CD14-positive monocyte (primary cell): ENCODE measurements around the gene CD8B. TPM values are rescaled to one million over a fixed set of nuclear protein-coding genes. Genes with fewer than 3 reads are reported as not detected.

Experiments used
- DNase-seq, 3 donors: peaks; one replicate each; pipeline ENCODE4 v3.0.0-alpha.2; 2011 to 2022
- H2AFZ ChIP-seq: 2 replicates; pipeline ENCODE4 v1.6.0; 2012; ENCODE audit warnings: mild to moderate bottlenecking, low read depth, low read length, inconsistent platforms; ENCODE audit not compliant: insufficient read depth, poor library complexity, severe bottlenecking
- H3K27ac ChIP-seq, 2 donors: 1 replicate in 1 of 2; 2 replicates in 1 of 2; pipeline ENCODE4 v1.5.1; 2012 to 2013; ENCODE audit warnings: low read length in 2 of 2, control low read depth in 1 of 2, inconsistent platforms in 1 of 2, low read depth in 1 of 2, mild to moderate bottlenecking in 1 of 2
- H3K27me3 ChIP-seq, 2 donors: one replicate each; pipeline versions ENCODE4 v1.6.0 to v1.6.1; 2011 to 2013; ENCODE audit warnings: low read length in 2 of 2; ENCODE audit not compliant: control insufficient read depth in 2 of 2, insufficient read depth in 2 of 2
- H3K36me3 ChIP-seq, 2 donors: replicated peaks in 1 of 2; 1 replicate in 1 of 2; 2 replicates in 1 of 2; pipeline versions ENCODE4 v1.5.1 to v1.6.1; 2012 to 2013; ENCODE audit warnings: low read length in 2 of 2, control low read depth in 1 of 2, inconsistent platforms in 1 of 2, mild to moderate bottlenecking in 1 of 2; ENCODE audit not compliant: insufficient read depth in 2 of 2, control insufficient read depth in 1 of 2
- H3K4me1 ChIP-seq, 2 donors: 1 replicate in 1 of 2; 2 replicates in 1 of 2; pipeline versions ENCODE4 v1.5.1 to v1.6.1; 2012 to 2013; ENCODE audit warnings: low read length in 2 of 2, control low read depth in 1 of 2, inconsistent platforms in 1 of 2, mild to moderate bottlenecking in 1 of 2, moderate library complexity in 1 of 2; ENCODE audit not compliant: insufficient read depth in 2 of 2, control insufficient read depth in 1 of 2
- H3K4me2 ChIP-seq: replicated peaks from 2 replicates; pipeline ENCODE3; 2012; ENCODE audit warnings: low read length, moderate library complexity, mild to moderate bottlenecking; ENCODE audit not compliant: poor library complexity, severe bottlenecking; ENCODE audit errors: extremely low read depth
- H3K4me3 ChIP-seq, 3 experiments: fragments of 200-600 bp in 1 of 3; sonication (generic) in 1 of 3; replicated peaks in 1 of 3; 1 replicate in 2 of 3; 2 replicates in 1 of 3; pipeline ENCODE4 v1.5.1; 2011 to 2013; ENCODE audit warnings: low read length in 3 of 3, mild to moderate bottlenecking in 3 of 3, control low read depth in 2 of 3, low read depth in 2 of 3, inconsistent platforms in 1 of 3, moderate library complexity in 1 of 3
- H3K79me2 ChIP-seq: 2 replicates; pipeline ENCODE4 v1.6.0; 2012; ENCODE audit warnings: mild to moderate bottlenecking, control low read depth, inconsistent platforms, low read length, moderate library complexity; ENCODE audit not compliant: insufficient read depth
- H3K9ac ChIP-seq: 2 replicates; pipeline ENCODE4 v1.6.0; 2017; ENCODE audit warnings: low read length, mild to moderate bottlenecking; ENCODE audit not compliant: insufficient read depth, poor library complexity, severe bottlenecking
- H3K9me3 ChIP-seq, 2 donors: replicated peaks in 1 of 2; 1 replicate in 1 of 2; 2 replicates in 1 of 2; pipeline versions ENCODE4 v1.5.1 to v1.6.1; 2012 to 2013; ENCODE audit warnings: low read length in 2 of 2, control low read depth in 1 of 2; ENCODE audit not compliant: control insufficient read depth in 1 of 2, insufficient read depth in 1 of 2
- H4K20me1 ChIP-seq: 2 replicates; pipeline ENCODE4 v1.6.0; 2012; ENCODE audit warnings: mild to moderate bottlenecking, low read length, control low read depth, moderate library complexity; ENCODE audit not compliant: insufficient read depth
- H3K27ac Mint-ChIP-seq, 7 donors: one replicate each; pipeline ENCODE4 v1.8.0; 2020; ENCODE audit warnings: mild to moderate bottlenecking in 7 of 7, mixed read lengths in 7 of 7, moderate library complexity in 6 of 7, inconsistent platforms in 2 of 7
- H3K27me3 Mint-ChIP-seq, 3 donors: one replicate each; pipeline ENCODE4 v1.8.0; 2021 to 2022; ENCODE audit warnings: low read depth in 3 of 3, mild to moderate bottlenecking in 3 of 3, mixed read lengths in 3 of 3, moderate library complexity in 3 of 3, inconsistent platforms in 1 of 3
- H3K36me3 Mint-ChIP-seq, 2 donors: one replicate each; pipeline ENCODE4 v1.8.0; 2020; ENCODE audit warnings: mixed read lengths in 2 of 2, inconsistent platforms in 1 of 2, mild to moderate bottlenecking in 1 of 2
- H3K4me1 Mint-ChIP-seq: one replicate; pipeline ENCODE4 v1.8.0; 2020; ENCODE audit warnings: mild to moderate bottlenecking, mixed read lengths
- H3K4me3 Mint-ChIP-seq, 2 donors: one replicate each; pipeline ENCODE4 v1.8.0; 2020; ENCODE audit warnings: mild to moderate bottlenecking in 2 of 2, mixed read lengths in 2 of 2, moderate library complexity in 1 of 2
- H3K9me3 Mint-ChIP-seq, 7 donors: one replicate each; pipeline ENCODE4 v1.8.0; 2020 to 2022; ENCODE audit warnings: mixed read lengths in 7 of 7, mild to moderate bottlenecking in 6 of 7, moderate library complexity in 6 of 7, inconsistent platforms in 2 of 7
- WGBS: methylation state at CpG from one replicate; pipeline ENCODE4 v1.1.5; 2013; ENCODE audit warnings: missing lambda C conversion rate; ENCODE audit not compliant: insufficient coverage; 5-methylcytosine and 5-hydroxymethylcytosine counted together
- intact Hi-C, 2 donors: fragments of 100-400 bp; cut with micrococcal nuclease; formaldehyde crosslinking; loops; one replicate each; pipeline versions ENCODE4 v1.15.0 to v1.15.1; 2023
- polyA plus RNA-seq, 3 donors: library from polyadenylated mRNA; depleted of rRNA in 1 of 3; unstranded in 2 of 3; stranded (reverse) in 1 of 3; fragments of 300-500 nt in 2 of 3; fragments of >200 nt in 1 of 3; fragmentation: Illumina TruSeq in 2 of 3; gene quantifications; 1 replicate in 2 of 3; 2 replicates in 1 of 3; pipeline ENCODE4 v1.2.3, GENCODE V29; 2012 to 2021
- TF ChIP-seq, protein P1 (sequence below): fragments of 200-600 bp; IDR thresholded peaks from one replicate; pipeline ENCODE4 v1.8.0; 2022; ENCODE audit warnings: antibody characterized with exemption, mild to moderate bottlenecking

Gene CD8B
- polyA plus RNA-seq, 3 donors, result 1.5 to 1.6 TPM; not detected in 1

DNA sequence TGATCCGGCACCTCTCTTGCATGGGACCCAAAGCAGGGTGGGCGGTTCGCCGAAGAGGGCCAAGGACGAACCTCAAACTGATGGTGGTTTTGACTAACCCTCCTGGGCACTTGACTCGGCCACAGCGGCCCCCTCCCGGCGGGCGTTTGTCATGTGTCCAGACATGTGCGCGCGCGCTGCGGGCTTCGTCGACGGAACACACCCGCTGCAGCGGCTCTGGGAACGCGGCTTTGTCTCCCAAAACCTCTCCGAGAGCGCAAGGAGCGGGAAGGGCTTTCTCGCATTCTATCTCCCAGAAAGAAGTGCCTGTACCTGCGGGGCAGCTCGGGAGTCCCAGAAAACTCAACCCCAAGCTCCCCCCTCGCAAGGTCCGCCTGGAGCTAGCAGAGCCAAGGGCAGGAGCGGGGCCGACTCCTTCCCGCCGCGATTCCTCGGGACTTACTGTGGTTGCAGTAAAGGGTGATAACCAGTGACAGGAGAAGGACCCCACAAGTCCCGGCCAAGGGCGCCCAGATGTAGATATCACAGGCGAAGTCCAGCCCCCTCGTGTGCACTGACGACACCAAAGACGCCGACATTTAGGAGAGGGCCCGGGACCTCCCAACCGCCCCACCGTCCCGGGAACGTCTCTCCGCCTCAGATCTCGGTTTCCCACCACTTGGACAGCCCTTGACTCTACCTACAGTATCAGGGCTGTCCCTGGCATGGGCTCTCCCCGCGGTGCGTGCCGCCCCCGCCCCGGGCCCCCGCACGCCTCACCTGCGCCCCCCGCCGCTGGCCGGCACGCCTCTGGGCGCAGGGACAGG lies 72.6 kb downstream of the CD8B start:
- Mint-ChIP-seq H3K4me1 (peaks cover 29% of the 10 kb centered on the region), H3K27me3 (peaks cover 55 to 62% (median 61%) of the 10 kb centered on the region in 3 donors), H3K27ac (peak overlapping the region in 1 of 7 donors; percentile 32), H3K9me3 (peaks cover 0 to 23% (median 5%) of the 10 kb centered on the region in 7 donors), H3K36me3 (peaks cover 0 to 11% of the 10 kb centered on the region in 2 donors), H3K4me3 (peak overlapping the region; percentile 39 to 78)
- H3K9me3 ChIP-seq, result peaks cover 0 to 31% of the 10 kb centered on the region in 2 donors
- no peaks in the 10 kb centered on the region for H3K36me3 ChIP-seq
- H4K20me1 ChIP-seq, result no peaks in the 10 kb centered on the region
- peaks cover 30 to 64% of the 10 kb centered on the region in 2 donors for H3K27me3 ChIP-seq
- no peak overlapping the region for H3K9ac ChIP-seq
- H3K4me1 ChIP-seq, result peaks cover 17 to 27% of the 10 kb centered on the region in 2 donors
- H3K27ac ChIP-seq, result no peak overlapping the region
- no peak overlapping the region for H2AFZ ChIP-seq
- 9% methylated on average over 55 of the region's 64 CpGs for WGBS
- DNase-seq, result no peak
- H3K79me2 ChIP-seq, result no peaks in the 10 kb centered on the region
- H3K4me2 ChIP-seq, result no peak overlapping the region
- TF ChIP-seq, protein P1, sequence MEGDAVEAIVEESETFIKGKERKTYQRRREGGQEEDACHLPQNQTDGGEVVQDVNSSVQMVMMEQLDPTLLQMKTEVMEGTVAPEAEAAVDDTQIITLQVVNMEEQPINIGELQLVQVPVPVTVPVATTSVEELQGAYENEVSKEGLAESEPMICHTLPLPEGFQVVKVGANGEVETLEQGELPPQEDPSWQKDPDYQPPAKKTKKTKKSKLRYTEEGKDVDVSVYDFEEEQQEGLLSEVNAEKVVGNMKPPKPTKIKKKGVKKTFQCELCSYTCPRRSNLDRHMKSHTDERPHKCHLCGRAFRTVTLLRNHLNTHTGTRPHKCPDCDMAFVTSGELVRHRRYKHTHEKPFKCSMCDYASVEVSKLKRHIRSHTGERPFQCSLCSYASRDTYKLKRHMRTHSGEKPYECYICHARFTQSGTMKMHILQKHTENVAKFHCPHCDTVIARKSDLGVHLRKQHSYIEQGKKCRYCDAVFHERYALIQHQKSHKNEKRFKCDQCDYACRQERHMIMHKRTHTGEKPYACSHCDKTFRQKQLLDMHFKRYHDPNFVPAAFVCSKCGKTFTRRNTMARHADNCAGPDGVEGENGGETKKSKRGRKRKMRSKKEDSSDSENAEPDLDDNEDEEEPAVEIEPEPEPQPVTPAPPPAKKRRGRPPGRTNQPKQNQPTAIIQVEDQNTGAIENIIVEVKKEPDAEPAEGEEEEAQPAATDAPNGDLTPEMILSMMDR, result no peak
- intact Hi-C loops, result no loop called here
- no peak overlapping the region for H3K4me3 ChIP-seq

DNA sequence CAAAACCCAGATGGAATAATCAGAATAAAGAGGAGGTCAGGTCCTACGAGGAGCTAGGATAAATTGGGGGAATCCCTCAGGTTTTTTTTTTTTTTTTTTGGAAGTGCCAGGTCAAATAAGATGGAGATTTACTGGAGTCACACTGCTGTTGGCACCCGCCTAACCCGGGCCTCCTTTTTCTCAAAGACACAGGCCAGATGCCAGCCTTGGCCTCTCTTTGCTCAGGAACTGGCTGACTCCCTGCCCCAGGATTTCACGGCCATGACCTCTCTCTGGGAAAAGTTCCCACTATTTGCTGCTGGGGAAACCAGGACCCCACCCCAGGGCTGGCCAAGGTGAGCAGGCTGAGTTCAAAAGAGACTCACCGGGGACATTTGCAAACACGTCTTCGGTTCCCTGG lies 73.5 kb downstream of the CD8B start:
- TF ChIP-seq, protein P1, result no peak
- H3K27me3 ChIP-seq, result peaks cover 30 to 58% of the 10 kb centered on the region in 2 donors
- intact Hi-C loops, result no loop called here
- no peaks in the 10 kb centered on the region for H4K20me1 ChIP-seq
- H3K36me3 ChIP-seq, result no peaks in the 10 kb centered on the region
- Mint-ChIP-seq H3K4me1 (peaks cover 38% of the 10 kb centered on the region), H3K36me3 (peaks cover 0 to 11% of the 10 kb centered on the region in 2 donors), H3K9me3 (peaks cover 0 to 23% (median 5%) of the 10 kb centered on the region in 7 donors), H3K27ac (no peak overlapping the region), H3K4me3 (peak overlapping the region in 1 of 2 donors; percentile 78), H3K27me3 (peaks cover 55 to 64% (median 59%) of the 10 kb centered on the region in 3 donors)
- H3K4me3 ChIP-seq, result no peak overlapping the region
- H3K4me2 ChIP-seq, result no peak overlapping the region
- no peak for DNase-seq
- no peak overlapping the region for H3K27ac ChIP-seq
- peaks cover 17 to 27% of the 10 kb centered on the region in 2 donors for H3K4me1 ChIP-seq
- H3K79me2 ChIP-seq, result no peaks in the 10 kb centered on the region
- peaks cover 0 to 31% of the 10 kb centered on the region in 2 donors for H3K9me3 ChIP-seq
- no peak overlapping the region for H2AFZ ChIP-seq
- 86% methylated on average over 4 of the region's 7 CpGs for WGBS
- no peak overlapping the region for H3K9ac ChIP-seq
